GM19438 (cell line): Measurements from ENCODE around the gene CHST1.

Source experiments
- ATAC-seq: cut with Tn5 transposase; IDR thresholded peaks from one replicate; pipeline ENCODE4 v1.9.1; 2021; ENCODE audit warnings: low read depth; ENCODE audit not compliant: unreplicated experiment

Gene CHST1

GRCh38 chr11:45675646-45676045, 10.2 kb upstream of the CHST1 start:
- ATAC-seq = no peak

GRCh38 chr11:45674481-45675190, 9.2 kb upstream of the CHST1 start:
- ATAC-seq = no peak

DNA sequence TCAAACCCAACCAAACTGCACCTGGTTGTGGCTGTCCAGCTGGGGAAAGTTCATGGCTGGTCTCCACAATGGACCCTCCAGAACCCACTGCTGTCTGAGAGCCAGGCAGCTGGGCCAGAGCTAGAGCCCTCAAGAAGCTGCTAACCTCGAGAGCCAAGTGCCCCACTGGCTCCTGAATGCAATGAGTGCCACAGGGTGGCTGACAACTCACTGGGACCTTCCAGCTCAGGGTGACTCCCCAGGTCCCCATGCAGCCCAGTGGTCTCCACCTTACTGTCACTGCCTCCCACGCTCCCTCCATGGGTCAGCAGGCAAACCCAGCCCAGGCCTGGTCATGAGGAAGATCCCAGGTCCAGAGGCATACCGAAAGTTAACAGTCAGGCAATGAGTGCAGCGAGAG, 8.0 kb upstream of the CHST1 start:
- ATAC-seq = no peak

- no peak for ATAC-seq
Observed at GRCh38 chr11:45672593-45672992, 7.2 kb upstream of the CHST1 start.

DNA sequence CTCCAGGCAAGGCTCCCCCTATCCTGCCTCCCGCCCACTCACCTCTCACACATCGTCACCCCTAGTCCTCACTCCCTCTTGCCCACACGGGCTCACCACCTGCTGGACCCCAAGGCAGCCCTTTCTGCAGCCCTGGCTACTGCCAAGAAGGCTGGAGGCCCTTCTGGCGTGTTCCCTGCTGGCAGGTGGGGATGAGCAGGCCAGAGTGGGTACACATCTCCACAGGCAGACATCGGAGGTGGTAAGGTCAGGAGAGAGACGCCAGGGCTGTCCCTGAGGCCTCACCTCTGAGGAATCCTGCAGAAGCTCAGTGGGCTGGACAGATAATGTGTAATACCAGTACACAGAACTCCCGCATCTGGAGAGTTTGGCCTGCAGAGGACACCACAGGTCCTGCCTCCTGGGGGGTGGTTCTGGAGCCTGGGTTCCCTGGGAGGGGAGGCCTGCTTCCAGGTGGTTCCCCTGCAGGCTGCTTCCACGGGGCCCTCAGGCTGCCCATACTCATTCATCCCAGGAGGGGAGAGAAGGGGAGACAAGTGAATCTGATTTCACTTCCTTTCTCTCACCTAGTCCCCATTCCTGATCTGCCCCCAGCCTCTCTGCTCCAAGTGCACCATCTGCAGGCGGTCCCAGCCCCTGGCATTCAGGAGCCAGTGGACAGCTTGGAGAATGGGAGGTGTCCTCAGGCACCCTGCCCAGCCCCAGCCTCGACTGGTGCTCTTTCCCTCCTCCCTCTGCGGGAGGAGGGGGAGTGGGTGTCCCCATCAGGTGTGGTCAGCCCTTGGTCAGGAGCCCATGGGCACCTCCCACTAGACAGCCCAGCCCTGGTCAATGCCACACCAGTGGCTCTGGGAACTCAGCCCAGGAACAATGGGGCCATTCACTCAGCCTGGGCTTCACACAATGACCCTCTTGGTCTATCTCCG, 6.1 kb upstream of the CHST1 start:
- ATAC-seq = no peak

DNA sequence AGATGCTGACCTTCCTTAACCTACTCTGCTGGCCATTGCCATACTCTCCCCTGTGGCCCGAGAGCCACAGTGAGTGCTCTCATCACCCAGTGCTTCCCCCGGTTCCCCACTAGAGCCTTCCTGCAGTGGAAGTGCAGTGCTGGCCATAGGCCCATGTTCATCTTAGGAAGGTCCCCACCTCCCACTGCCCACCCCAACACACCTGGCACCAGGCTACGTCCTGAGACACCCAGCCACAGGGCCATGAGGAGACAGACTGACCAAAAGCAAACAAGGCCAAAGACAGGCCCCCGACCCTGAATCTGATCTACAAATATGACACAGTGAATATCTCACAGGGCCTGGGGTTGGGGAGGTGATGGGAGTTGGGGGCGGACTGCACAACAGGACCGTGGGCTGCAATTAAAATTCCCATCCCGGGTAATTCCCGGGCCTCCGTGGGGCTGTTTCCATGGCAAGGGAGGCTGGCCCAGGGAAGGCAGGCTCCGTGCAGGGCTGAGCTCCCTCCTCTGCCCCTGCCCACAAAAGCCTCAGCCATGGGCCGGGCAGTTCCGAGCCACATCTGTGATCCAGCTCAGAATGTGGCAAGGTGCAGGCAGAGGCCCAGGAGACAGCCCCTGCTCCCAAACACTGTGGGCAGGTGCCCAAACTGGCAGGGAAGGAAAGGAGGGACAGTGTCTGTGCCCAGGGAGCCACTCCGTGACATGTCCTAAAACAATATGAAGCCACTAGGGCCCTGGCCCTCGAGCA, 5.1 kb upstream of the CHST1 start:
- no peak for ATAC-seq

GRCh38 chr11:45669956-45670355, 4.5 kb upstream of the CHST1 start:
- ATAC-seq = no peak

DNA sequence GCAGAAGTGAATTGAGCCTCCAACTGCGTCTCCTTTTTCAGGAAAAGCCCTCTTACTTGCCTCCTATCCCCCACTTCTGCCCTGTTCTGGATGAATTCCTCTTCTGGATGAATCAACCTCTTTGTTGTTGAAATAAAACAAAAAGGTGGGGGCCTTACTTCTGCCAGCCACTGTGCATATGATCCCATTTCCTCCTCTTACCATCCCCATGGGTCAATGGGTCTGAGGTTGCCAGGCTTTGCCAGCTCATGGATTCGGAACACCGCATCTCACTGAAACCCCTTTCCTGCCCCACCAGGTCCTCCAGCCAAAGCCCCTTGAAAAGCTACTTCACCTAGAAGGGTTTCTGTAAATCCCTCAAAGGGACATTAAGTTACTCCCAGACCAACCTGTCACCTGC, 3.7 kb upstream of the CHST1 start:
- ATAC-seq = no peak

DNA sequence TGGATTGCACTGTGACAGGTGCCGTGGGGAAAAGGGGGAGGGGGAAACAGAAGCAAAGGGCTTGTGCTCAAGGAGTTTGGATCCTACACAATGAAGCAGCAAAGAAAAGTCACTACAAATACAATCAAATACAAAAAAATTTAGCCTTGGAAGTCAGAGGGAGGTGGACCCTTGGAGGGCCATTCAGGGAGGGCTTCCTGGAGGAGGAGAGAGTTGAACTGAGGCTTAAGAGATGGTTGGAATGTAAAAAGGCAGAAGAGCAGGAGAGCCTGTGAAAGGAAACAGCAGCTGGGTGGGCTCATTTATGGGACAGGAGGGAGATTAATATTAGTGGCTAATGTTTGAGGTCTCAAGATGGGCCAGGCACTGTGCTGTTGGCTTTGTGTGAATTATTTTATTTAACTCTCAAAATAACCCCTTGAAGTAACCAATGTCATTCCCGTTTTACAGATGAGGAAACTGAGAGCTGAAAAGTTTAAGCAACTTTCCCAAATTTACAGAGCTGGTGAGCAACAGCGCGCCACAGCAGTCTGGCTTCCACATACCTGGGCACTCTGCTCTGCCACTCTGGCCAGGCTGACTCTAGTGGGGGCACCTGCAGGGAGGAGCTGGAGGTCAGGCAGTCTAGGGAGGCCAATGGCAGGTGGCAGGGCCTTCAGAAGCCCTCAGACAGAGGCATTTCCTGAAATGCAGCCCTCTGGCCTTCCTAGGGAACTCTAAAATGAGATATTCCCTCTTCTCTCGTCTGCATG, 2.7 kb upstream of the CHST1 start:
- no peak for ATAC-seq

DNA sequence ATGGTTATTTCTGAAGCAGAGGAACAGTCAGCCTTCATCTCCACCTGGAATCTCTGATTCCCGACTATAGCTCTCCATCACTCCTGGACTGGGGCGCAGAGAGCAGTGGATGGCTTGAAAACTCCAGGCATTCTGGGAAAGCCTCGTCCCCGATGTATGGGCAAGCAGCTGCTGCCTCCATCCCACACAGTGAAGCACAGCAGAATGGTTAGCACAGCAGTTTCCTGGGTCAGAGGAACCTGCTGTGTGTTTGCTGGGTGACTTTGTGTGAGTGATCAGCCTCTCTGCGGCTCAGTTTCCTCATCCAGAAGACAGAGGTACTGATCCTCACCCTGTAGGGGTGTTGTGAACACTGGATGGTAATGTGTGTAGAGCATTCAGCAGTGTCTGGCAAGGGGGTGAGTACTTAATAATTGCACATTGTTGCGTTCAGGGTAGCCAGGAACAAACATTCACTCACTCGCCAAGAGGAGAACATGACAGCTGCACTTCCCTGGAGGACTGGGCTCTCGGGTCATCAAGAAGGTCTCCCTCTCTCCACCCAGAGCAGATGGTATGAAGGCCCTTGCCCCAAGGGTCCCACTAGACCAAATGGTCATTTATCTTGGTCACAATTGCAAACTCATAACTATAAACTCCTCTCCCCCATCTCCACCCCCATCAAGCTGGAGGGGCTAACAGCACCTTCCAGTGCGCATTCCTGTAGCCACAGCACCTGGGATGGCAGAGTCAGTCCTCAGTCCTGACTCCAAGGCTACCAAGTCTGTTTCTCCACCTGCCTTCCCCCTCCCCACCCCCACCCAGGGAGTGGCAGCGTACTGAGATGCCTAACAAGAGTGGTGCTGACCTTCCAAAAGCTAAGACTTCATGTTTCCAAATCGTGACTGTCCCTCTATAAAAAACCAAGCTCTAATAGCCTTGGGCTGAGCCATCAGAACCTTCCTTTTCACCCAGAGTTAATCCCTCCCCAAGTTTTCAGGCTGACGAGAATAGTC, 1.5 kb upstream of the CHST1 start:
- no peak for ATAC-seq

DNA sequence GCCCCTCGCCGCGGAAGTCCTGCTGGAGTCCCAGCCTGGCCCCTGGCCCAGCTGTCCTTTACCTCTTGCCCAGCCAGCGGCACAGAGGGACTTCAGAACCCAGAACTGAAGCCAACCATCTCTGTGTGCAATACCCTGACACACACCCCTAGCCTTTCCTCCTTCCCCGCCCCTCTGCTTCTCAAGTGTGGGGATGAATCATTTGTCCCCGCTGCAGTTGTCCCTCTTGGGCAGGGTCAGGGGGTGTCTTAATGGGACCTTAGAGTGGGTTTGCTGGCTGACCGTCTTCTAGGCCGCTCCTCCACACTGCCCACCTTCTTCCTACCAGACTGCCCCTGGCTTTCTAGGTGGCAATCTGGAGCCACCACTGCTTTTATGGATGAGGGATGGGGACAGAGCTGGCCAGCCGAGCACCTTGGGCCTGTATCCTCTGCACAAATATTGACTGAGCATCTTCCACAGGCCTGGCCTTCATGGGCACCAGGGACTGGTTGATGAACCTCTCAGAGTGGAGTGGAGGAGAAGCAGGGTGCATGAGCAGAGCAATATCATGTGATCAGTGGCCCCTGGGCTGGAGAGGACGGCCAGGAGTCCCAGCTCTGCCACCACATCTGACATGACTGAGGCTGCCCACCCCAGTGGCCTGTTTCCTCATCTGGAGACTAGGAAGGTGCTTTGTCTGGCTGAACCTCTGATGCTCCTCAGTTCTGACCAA, 668 bp upstream of the CHST1 start:
- no peak for ATAC-seq

DNA sequence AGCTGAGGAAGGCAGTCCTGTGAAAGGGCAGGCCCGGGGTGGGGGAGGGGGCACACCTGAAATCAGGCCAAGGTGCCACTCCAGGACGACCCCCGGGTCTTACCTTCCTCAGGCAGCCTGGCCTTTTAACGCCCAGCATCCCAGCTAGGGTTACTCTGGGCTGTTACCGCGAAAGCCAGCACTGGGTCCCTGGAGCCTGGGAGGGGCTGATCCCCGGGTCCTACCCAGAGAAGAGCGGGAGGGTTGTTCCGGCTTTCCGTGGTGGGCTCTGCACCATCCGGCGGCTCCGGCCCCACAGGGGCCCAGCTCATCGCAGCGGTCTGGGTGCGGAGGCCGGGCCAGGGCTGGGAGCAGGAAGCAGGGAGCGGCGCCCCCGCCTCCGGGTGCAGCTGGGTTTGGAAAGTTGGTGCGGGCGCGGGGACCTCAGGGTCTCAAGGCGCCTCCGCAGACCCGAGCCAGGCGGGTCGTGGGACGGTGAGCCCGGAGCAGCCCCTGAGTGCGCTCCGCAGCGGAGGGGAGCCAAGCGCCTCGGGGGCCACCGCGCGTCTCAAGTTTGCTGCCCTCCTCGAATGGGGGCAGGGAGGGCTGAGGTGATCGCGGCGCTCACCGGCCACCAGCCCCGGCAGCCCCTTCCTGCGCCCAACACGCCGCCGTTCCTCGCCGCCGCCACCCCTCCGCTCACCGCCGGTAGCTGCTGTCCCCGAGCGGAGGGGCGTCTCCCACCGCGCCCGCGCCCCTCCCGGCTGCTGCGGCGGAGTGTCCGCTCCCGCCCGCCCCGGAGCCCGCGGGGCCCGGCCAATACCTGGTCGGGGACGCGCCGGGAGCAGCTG, 831 bp downstream of the CHST1 start:
- ATAC-seq = no peak

GRCh38 chr11:45663486-45664375, 1.7 kb downstream of the CHST1 start:
- no peak for ATAC-seq

DNA sequence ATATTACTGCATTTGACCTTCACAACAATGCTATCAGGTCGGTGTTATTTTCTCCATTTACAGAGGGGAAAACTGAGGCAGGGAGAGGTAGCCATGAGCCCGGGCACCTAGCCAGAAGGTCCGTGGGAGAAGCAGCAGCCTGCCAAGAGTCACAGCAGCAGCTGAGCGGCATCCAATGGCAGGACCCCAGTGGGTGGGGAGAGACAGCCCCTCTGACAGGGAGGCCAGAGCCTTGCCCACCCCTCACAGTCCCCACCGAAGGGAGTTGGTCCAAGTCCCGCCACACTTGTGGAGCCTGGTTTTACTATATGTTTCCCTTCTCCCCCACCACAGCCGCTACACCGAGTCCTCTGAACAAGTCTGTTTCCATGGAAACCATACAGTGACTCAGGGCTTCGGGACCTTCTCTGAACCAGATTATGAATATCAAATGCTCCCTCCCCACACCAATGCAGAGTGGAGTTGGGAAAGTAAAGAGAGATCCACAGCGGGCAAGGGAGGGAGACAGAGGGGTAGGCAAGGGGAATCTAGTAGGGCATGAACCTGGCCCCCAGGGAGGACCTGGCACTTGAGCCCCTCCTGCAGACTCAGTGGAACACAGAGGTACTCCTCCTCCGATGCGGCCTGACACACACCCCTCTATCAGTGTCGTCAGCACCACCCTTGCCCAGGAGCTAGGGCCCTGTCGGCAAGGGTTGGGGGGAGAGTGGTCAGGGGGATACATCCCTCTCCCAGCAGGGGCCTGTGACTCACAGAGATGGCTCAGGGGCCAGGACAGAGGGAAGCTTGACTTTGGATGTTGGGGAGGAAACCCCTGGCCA, 2.5 kb downstream of the CHST1 start:
- ATAC-seq = no peak

DNA sequence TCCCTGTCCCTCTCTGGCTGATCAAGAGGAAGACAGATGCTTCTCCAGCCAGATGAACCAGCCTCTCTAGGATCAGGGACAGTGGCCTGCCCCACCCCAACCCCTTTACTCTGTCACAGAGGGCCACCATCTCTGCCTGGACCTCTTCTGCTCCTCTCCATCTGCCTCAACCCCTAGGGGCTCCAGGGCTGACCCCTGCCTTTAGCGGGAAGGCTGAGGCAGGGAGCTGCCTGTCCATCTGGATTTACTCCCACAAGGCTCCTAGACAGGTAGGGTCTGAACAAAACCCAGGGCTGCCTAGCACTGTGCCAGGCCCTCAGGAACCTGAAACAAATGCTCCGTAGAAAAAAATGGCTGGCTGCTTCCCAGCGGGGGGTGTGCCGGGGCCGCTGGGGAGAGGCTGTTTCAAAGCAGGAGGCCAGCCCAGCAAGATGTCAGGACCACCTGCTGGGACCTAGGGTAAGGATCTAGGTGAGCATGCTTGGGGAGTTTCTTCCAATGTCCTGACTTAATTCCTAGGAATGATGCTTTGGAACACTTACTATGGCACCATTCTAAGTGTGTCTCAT, 3.2 kb downstream of the CHST1 start:
- no peak for ATAC-seq
